H9 (cell line): ENCODE measurements around the gene CABLES1. TPM values are rescaled to one million over a fixed set of nuclear protein-coding genes. Genes with fewer than 3 reads are reported as not detected.

Experiments used
- DNase-seq: peaks from one replicate; pipeline ENCODE4 v3.0.0-alpha.2; 2017
- H2AFZ ChIP-seq: one replicate; pipeline ENCODE4 v1.6.1; 2013; ENCODE audit warnings: mild to moderate bottlenecking, low read length, control low read depth, moderate library complexity
- H2AK5ac ChIP-seq: 2 replicates; pipeline ENCODE4 v1.6.1; 2013; ENCODE audit warnings: low read length, control low read depth, mixed read lengths; ENCODE audit not compliant: insufficient read length
- H2BK120ac ChIP-seq: one replicate; pipeline ENCODE4 v1.6.1; 2013; ENCODE audit warnings: low read depth, mild to moderate bottlenecking, low read length, control low read depth, inconsistent platforms; ENCODE audit not compliant: poor library complexity, severe bottlenecking
- H2BK12ac ChIP-seq: 2 replicates; pipeline ENCODE4 v1.6.1; 2013; ENCODE audit warnings: low read length, control low read depth, mixed read lengths, low read depth; ENCODE audit not compliant: insufficient read length
- H2BK15ac ChIP-seq: 2 replicates; pipeline ENCODE4 v1.6.1; 2013; ENCODE audit warnings: low read depth, low read length, control low read depth
- H2BK20ac ChIP-seq: one replicate; pipeline ENCODE4 v1.6.1; 2013; ENCODE audit warnings: low read depth, mild to moderate bottlenecking, low read length, control low read depth, inconsistent platforms; ENCODE audit not compliant: poor library complexity, severe bottlenecking
- H2BK5ac ChIP-seq: 2 replicates; pipeline ENCODE4 v1.6.1; 2013; ENCODE audit warnings: low read length, control low read depth, mixed read lengths; ENCODE audit not compliant: insufficient read length
- H3K14ac ChIP-seq: 2 replicates; pipeline ENCODE4 v1.6.1; 2013; ENCODE audit warnings: low read length, control low read depth; ENCODE audit not compliant: insufficient read depth
- H3K18ac ChIP-seq: 2 replicates; pipeline ENCODE4 v1.6.1; 2013; ENCODE audit warnings: low read depth, mild to moderate bottlenecking, mixed read lengths, low read length, control low read depth; ENCODE audit not compliant: insufficient read length
- H3K23ac ChIP-seq: 2 replicates; pipeline ENCODE4 v1.6.1; 2013; ENCODE audit warnings: low read length, control low read depth, mixed read lengths, low read depth; ENCODE audit not compliant: insufficient read length
- H3K23me2 ChIP-seq: 2 replicates; pipeline ENCODE4 v1.6.1; 2013; ENCODE audit warnings: low read depth, mild to moderate bottlenecking, mixed read lengths, low read length, control low read depth; ENCODE audit not compliant: insufficient read length, poor library complexity, severe bottlenecking
- H3K27ac ChIP-seq: 2 replicates; pipeline ENCODE4 v1.5.1; 2013; ENCODE audit warnings: low read length, control low read depth, mixed read lengths, low read depth; ENCODE audit not compliant: insufficient read length
- H3K27me3 ChIP-seq: 2 replicates; pipeline ENCODE4 v1.6.1; 2013; ENCODE audit warnings: low read length, control low read depth, inconsistent platforms; ENCODE audit not compliant: insufficient read depth
- H3K4ac ChIP-seq: 2 replicates; pipeline ENCODE4 v1.6.1; 2013; ENCODE audit warnings: low read depth, mild to moderate bottlenecking, control low read depth, inconsistent platforms, low read length, moderate library complexity
- H3K4me1 ChIP-seq: 2 replicates; pipeline ENCODE4 v1.6.1; 2013; ENCODE audit warnings: low read length, control low read depth, inconsistent platforms; ENCODE audit not compliant: insufficient read depth
- H3K4me2 ChIP-seq: 2 replicates; pipeline ENCODE4 v1.6.1; 2013; ENCODE audit warnings: low read length, control low read depth, mixed read lengths; ENCODE audit not compliant: insufficient read length, insufficient read depth
- H3K56ac ChIP-seq: 2 replicates; pipeline ENCODE4 v1.6.1; 2013; ENCODE audit warnings: low read depth, mild to moderate bottlenecking, mixed read lengths, low read length, control low read depth; ENCODE audit not compliant: insufficient read length
- H3K79me1 ChIP-seq: 2 replicates; pipeline ENCODE4 v1.6.1; 2013; ENCODE audit warnings: low read depth, mild to moderate bottlenecking, moderate library complexity, low read length, control low read depth, inconsistent platforms; ENCODE audit not compliant: insufficient read depth, poor library complexity, severe bottlenecking
- H3K79me2 ChIP-seq: 2 replicates; pipeline ENCODE4 v1.6.1; 2013; ENCODE audit warnings: low read length, control low read depth, inconsistent platforms; ENCODE audit not compliant: insufficient read depth
- H3K9ac ChIP-seq: 2 replicates; pipeline ENCODE4 v1.6.1; 2013; ENCODE audit warnings: low read length, control low read depth, mixed read lengths; ENCODE audit not compliant: insufficient read length; ENCODE audit errors: extremely low read depth
- H3K9me3 ChIP-seq: one replicate; pipeline ENCODE4 v1.6.1; 2013; ENCODE audit warnings: low read depth, low read length, inconsistent platforms; ENCODE audit not compliant: control insufficient read depth
- H3T11ph ChIP-seq: one replicate; pipeline ENCODE4 v1.6.1; 2013; ENCODE audit warnings: mild to moderate bottlenecking, low read length, control low read depth, inconsistent platforms
- H4K20me1 ChIP-seq: one replicate; pipeline ENCODE4 v1.6.1; 2013; ENCODE audit not compliant: control insufficient read depth, insufficient read length, insufficient read depth
- H4K5ac ChIP-seq: 2 replicates; pipeline ENCODE4 v1.6.1; 2013; ENCODE audit warnings: low read depth, mild to moderate bottlenecking, mixed read lengths, low read length, control low read depth; ENCODE audit not compliant: insufficient read length
- H4K8ac ChIP-seq: replicated peaks from 2 replicates; pipeline ENCODE4 v1.6.1; 2013; ENCODE audit warnings: low read length, control low read depth, mixed read lengths, low read depth; ENCODE audit not compliant: insufficient read length
- H4K91ac ChIP-seq: 2 replicates; pipeline ENCODE4 v1.6.1; 2013; ENCODE audit warnings: low read depth, mild to moderate bottlenecking, moderate library complexity, mixed read lengths, low read length, control low read depth; ENCODE audit not compliant: insufficient read length
- H3K27ac Mint-ChIP-seq, 3 experiments: 2 replicates in 2 of 3; 3 replicates in 1 of 3; pipeline ENCODE4 v1.8.0; 2020 to 2021; ENCODE audit warnings: mixed read lengths in 3 of 3, mild to moderate bottlenecking in 1 of 3, moderate library complexity in 1 of 3
- H3K27me3 Mint-ChIP-seq: 2 replicates; pipeline ENCODE4 v1.8.0; 2021; ENCODE audit warnings: low read depth, mild to moderate bottlenecking, moderate library complexity, mixed read lengths
- H3K36me3 Mint-ChIP-seq, 3 experiments: 2 replicates in 2 of 3; 3 replicates in 1 of 3; pipeline ENCODE4 v1.8.0; 2020 to 2021; ENCODE audit warnings: low read depth in 3 of 3, mixed read lengths in 3 of 3; ENCODE audit not compliant: insufficient read depth in 1 of 3
- H3K4me1 Mint-ChIP-seq, 2 experiments: 2 replicates each; pipeline ENCODE4 v1.8.0; 2020; ENCODE audit warnings: mixed read lengths in 2 of 2
- H3K4me3 Mint-ChIP-seq, 2 experiments: 2 replicates in 1 of 2; 3 replicates in 1 of 2; pipeline ENCODE4 v1.8.0; 2020 to 2021; ENCODE audit warnings: mild to moderate bottlenecking in 2 of 2, mixed read lengths in 2 of 2, moderate library complexity in 1 of 2
- H3K9me3 Mint-ChIP-seq, 2 experiments: 2 replicates in 1 of 2; 3 replicates in 1 of 2; pipeline ENCODE4 v1.8.0; 2020; ENCODE audit warnings: mild to moderate bottlenecking in 2 of 2, mixed read lengths in 2 of 2, moderate library complexity in 1 of 2
- WGBS: extraction: QIAGEN DNeasy Blood & Tissue Kit; methylation state at CpG from one replicate; pipeline ENCODE4 v1.1.7; 2013; ENCODE audit warnings: missing lambda C conversion rate, low lambda C conversion rate, mixed read lengths; ENCODE audit not compliant: insufficient read length; ENCODE audit errors: extremely low coverage; 5-methylcytosine and 5-hydroxymethylcytosine counted together
- total RNA-seq: library from RNA; stranded (reverse); gene quantifications from 2 replicates; pipeline ENCODE4 v1.2.1, GENCODE V29; 2021
- TF ChIP-seq, protein P1 (sequence below): fragments of 200-600 bp; sonication (generic); conservative IDR thresholded peaks from 3 replicates; pipeline ENCODE4 v1.8.0; 2021; ENCODE audit warnings: antibody characterized with exemption, mild to moderate bottlenecking

Gene CABLES1
- total RNA-seq, 1 experiment from 2014 or later, result 27.1 TPM

DNA sequence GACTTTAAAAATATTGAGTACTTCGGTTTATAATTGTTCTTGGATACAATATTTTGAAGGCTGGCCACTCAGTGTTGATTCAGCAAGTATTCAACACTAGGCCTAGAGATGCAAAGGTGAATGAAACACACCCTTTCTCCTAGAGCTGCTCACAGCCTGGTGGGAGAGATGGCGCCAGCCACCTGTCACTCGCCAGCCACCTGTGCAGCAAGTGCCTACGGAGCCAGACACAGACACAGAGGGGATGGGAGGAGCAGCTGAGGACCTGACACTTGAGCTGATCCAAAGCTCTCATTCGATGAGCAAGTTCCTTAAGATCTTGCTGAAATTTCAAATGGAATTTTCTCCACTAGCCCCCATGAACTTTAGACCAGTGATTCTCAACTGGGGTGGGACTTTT lies 166.7 kb downstream of the CABLES1 start:
- Histone ChIP-seq H3K79me2 (no peaks in the 10 kb centered on the region), H2BK12ac (no peak overlapping the region), H2AK5ac (no peak overlapping the region), H3K4ac (no peak overlapping the region), H4K91ac (no peak overlapping the region), H3K18ac (no peak overlapping the region), H2BK15ac (no peak overlapping the region), H4K8ac (no peak overlapping the region), H4K5ac (no peak overlapping the region), H3K4me1 (no peaks in the 10 kb centered on the region), H3T11ph (no peak overlapping the region), H3K79me1 (no peaks in the 10 kb centered on the region), H2BK5ac (no peak overlapping the region), H4K20me1 (no peaks in the 10 kb centered on the region), H3K27me3 (no peaks in the 10 kb centered on the region), H3K27ac (no peak overlapping the region), H3K9ac (no peak overlapping the region), H3K23me2 (no peaks in the 10 kb centered on the region), H3K14ac (no peak overlapping the region), H2BK20ac (no peak overlapping the region), H2BK120ac (no peak overlapping the region), H3K56ac (no peak overlapping the region), H3K9me3 (no peaks in the 10 kb centered on the region), H3K4me2 (no peak overlapping the region), H2AFZ (no peak overlapping the region), H3K23ac (no peak overlapping the region)
- 0 out of 7 replicates have a peak overlapping the region, but pooled peaks of 1 of the 3 experiments have one; percentile 41 for H3K27ac Mint-ChIP-seq
- no peaks in the 10 kb centered on the region for H3K9me3 Mint-ChIP-seq
- no peak overlapping the region; a peak in 1 of 5 replicates for H3K4me3 Mint-ChIP-seq
- WGBS, result no CpG with 5 or more reads among the region's 5 CpGs
- H3K27me3 Mint-ChIP-seq, result no peaks in the 10 kb centered on the region
- peaks cover 0 to 5% (median 4%) of the 10 kb centered on the region in 3 experiments; a peak in 3 of 7 replicates for H3K36me3 Mint-ChIP-seq
- TF ChIP-seq, protein P1, sequence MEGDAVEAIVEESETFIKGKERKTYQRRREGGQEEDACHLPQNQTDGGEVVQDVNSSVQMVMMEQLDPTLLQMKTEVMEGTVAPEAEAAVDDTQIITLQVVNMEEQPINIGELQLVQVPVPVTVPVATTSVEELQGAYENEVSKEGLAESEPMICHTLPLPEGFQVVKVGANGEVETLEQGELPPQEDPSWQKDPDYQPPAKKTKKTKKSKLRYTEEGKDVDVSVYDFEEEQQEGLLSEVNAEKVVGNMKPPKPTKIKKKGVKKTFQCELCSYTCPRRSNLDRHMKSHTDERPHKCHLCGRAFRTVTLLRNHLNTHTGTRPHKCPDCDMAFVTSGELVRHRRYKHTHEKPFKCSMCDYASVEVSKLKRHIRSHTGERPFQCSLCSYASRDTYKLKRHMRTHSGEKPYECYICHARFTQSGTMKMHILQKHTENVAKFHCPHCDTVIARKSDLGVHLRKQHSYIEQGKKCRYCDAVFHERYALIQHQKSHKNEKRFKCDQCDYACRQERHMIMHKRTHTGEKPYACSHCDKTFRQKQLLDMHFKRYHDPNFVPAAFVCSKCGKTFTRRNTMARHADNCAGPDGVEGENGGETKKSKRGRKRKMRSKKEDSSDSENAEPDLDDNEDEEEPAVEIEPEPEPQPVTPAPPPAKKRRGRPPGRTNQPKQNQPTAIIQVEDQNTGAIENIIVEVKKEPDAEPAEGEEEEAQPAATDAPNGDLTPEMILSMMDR, result no peak
- no peak for DNase-seq
- H3K4me1 Mint-ChIP-seq, result peaks cover 18 to 21% of the 10 kb centered on the region in 2 experiments
